DOHH2 (cell line): ENCODE data around the gene ANXA3.

Source experiments
- H3F3A ChIP-seq: fragments of 200-600 bp; sonication (generic), shearing (Covaris generic); 2 replicates; pipeline ENCODE4 v1.6.0; 2016; ENCODE audit warnings: antibody characterized with exemption, mild to moderate bottlenecking; ENCODE audit not compliant: control insufficient read depth, insufficient read depth
- H3K27ac ChIP-seq: fragments of 200-600 bp; sonication (generic); 2 replicates; pipeline ENCODE4 v1.5.1; 2014; ENCODE audit warnings: low read depth, mild to moderate bottlenecking, low read length, moderate library complexity
- H3K27me3 ChIP-seq: fragments of 200-600 bp; sonication (generic); 2 replicates; pipeline ENCODE4 v1.6.1; 2014; ENCODE audit warnings: mild to moderate bottlenecking, low read length, mixed read lengths; ENCODE audit not compliant: control insufficient read depth
- H3K36me3 ChIP-seq: fragments of 200-600 bp; sonication (generic); 2 replicates; pipeline ENCODE4 v1.6.1; 2014; ENCODE audit warnings: mild to moderate bottlenecking, low read length, moderate library complexity, mixed read lengths; ENCODE audit not compliant: control insufficient read depth
- H3K4me1 ChIP-seq: fragments of 200-600 bp; sonication (generic); 2 replicates; pipeline ENCODE4 v1.6.1; 2014; ENCODE audit warnings: mild to moderate bottlenecking, low read length, mixed read lengths; ENCODE audit not compliant: control insufficient read depth
- H3K4me2 ChIP-seq: fragments of 200-600 bp; sonication (generic); 2 replicates; pipeline ENCODE4 v1.6.0; 2014; ENCODE audit warnings: mild to moderate bottlenecking, low read length, moderate library complexity
- H3K4me3 ChIP-seq: fragments of 200-600 bp; sonication (generic); 2 replicates; pipeline ENCODE4 v1.5.1; 2014; ENCODE audit warnings: mild to moderate bottlenecking, low read length, mixed read lengths
- H3K79me2 ChIP-seq: fragments of 200-600 bp; sonication (generic); 2 replicates; pipeline ENCODE4 v1.6.1; 2014; ENCODE audit warnings: mild to moderate bottlenecking, low read length, mixed read lengths; ENCODE audit not compliant: control insufficient read depth
- H3K9me2 ChIP-seq: fragments of 200-600 bp; sonication (generic); replicated peaks from 2 replicates; pipeline ENCODE4 v1.6.1; 2014; ENCODE audit warnings: mild to moderate bottlenecking, low read length, mixed read lengths; ENCODE audit not compliant: control insufficient read depth
- H3K9me3 ChIP-seq: fragments of 200-600 bp; sonication (generic); 2 replicates; pipeline ENCODE4 v1.6.1; 2014; ENCODE audit warnings: antibody characterized with exemption, low read length, mixed read lengths; ENCODE audit not compliant: control insufficient read depth, insufficient read depth
- H4K20me1 ChIP-seq: fragments of 200-600 bp; sonication (generic); 2 replicates; pipeline ENCODE4 v1.6.0; 2014; ENCODE audit warnings: low read depth, mild to moderate bottlenecking, antibody characterized with exemption, low read length, moderate library complexity; ENCODE audit not compliant: control insufficient read depth, insufficient read depth
- CTCF ChIP-seq: fragments of 200-600 bp; sonication (generic); IDR thresholded peaks from one replicate; pipeline ENCODE4 v1.5.1; 2014; ENCODE audit warnings: antibody characterized with exemption, mild to moderate bottlenecking, low read depth, low read length; ENCODE audit not compliant: poor library complexity, severe bottlenecking
- EZH2phosphoT487 ChIP-seq: fragments of 200-600 bp; sonication (generic); IDR thresholded peaks from 2 replicates; pipeline ENCODE4 v1.6.1; 2017; ENCODE audit warnings: borderline replicate concordance, mild to moderate bottlenecking, antibody characterized with exemption, low read length, moderate library complexity, mixed read lengths

The ANXA3 gene

GRCh38 chr4:78510681-78511080 is 40.9 kb upstream of the ANXA3 start:
- H3K9me2 ChIP-seq = no peaks in the 10 kb centered on the region
- no peaks in the 10 kb centered on the region for H3F3A ChIP-seq
- no peaks in the 10 kb centered on the region for H3K79me2 ChIP-seq
- no peaks in the 10 kb centered on the region for H3K27me3 ChIP-seq
- H3K36me3 ChIP-seq = no peaks in the 10 kb centered on the region
- no peak overlapping the region for H3K4me2 ChIP-seq
- H3K4me3 ChIP-seq = no peak overlapping the region
- H4K20me1 ChIP-seq = no peaks in the 10 kb centered on the region
- no peak overlapping the region for H3K27ac ChIP-seq
- no peaks in the 10 kb centered on the region for H3K9me3 ChIP-seq
- H3K4me1 ChIP-seq = no peaks in the 10 kb centered on the region
- no peak for TF ChIP-seq CTCF
- TF ChIP-seq EZH2phosphoT487 = no peak

GRCh38 chr4:78512357-78512920 is 39.1 kb upstream of the ANXA3 start:
- Histone ChIP-seq H3F3A (no peaks in the 10 kb centered on the region), H3K36me3 (no peaks in the 10 kb centered on the region)

GRCh38 chr4:78513411-78513975 is 38.1 kb upstream of the ANXA3 start:
- Histone ChIP-seq H3K36me3 (no peaks in the 10 kb centered on the region), H3F3A (no peaks in the 10 kb centered on the region)

More at GRCh38 chr4:78512357-78512920, 39.1 kb upstream of the ANXA3 start:
- Histone ChIP-seq H3K4me1 (no peaks in the 10 kb centered on the region), H3K27ac (no peak overlapping the region), H3K79me2 (no peaks in the 10 kb centered on the region), H3K27me3 (no peaks in the 10 kb centered on the region), H3K9me2 (no peaks in the 10 kb centered on the region), H3K4me3 (no peak overlapping the region), H3K9me3 (no peaks in the 10 kb centered on the region), H3K4me2 (no peak overlapping the region), H4K20me1 (no peaks in the 10 kb centered on the region)
- TF ChIP-seq CTCF (no peak), EZH2phosphoT487 (no peak)

More at GRCh38 chr4:78513411-78513975, 38.1 kb upstream of the ANXA3 start:
- H4K20me1 ChIP-seq = no peaks in the 10 kb centered on the region
- H3K27me3 ChIP-seq = no peaks in the 10 kb centered on the region
- no peaks in the 10 kb centered on the region for H3K9me2 ChIP-seq
- H3K4me3 ChIP-seq = no peak overlapping the region
- no peaks in the 10 kb centered on the region for H3K9me3 ChIP-seq
- no peak overlapping the region for H3K27ac ChIP-seq
- H3K4me1 ChIP-seq = no peaks in the 10 kb centered on the region
- H3K4me2 ChIP-seq = no peak overlapping the region
- TF ChIP-seq CTCF (no peak), EZH2phosphoT487 (no peak)
- H3K79me2 ChIP-seq = no peaks in the 10 kb centered on the region
